Measurements from ENCODE around the gene ZNF408. TPM values are rescaled to one million over a fixed set of nuclear protein-coding genes. Genes with fewer than 3 reads are reported as not detected.
A peak's percentile ranks its signal among the peaks of the same experiment; 100 is the strongest.

Gene ZNF408
- total and polyA plus RNA-seq, 2 of the 13 experiments (the other 11 are each of a cell fraction or from before 2014, with no cell fraction given), result 11.2 to 12.5 TPM

- TF ChIP-seq, protein P1, sequence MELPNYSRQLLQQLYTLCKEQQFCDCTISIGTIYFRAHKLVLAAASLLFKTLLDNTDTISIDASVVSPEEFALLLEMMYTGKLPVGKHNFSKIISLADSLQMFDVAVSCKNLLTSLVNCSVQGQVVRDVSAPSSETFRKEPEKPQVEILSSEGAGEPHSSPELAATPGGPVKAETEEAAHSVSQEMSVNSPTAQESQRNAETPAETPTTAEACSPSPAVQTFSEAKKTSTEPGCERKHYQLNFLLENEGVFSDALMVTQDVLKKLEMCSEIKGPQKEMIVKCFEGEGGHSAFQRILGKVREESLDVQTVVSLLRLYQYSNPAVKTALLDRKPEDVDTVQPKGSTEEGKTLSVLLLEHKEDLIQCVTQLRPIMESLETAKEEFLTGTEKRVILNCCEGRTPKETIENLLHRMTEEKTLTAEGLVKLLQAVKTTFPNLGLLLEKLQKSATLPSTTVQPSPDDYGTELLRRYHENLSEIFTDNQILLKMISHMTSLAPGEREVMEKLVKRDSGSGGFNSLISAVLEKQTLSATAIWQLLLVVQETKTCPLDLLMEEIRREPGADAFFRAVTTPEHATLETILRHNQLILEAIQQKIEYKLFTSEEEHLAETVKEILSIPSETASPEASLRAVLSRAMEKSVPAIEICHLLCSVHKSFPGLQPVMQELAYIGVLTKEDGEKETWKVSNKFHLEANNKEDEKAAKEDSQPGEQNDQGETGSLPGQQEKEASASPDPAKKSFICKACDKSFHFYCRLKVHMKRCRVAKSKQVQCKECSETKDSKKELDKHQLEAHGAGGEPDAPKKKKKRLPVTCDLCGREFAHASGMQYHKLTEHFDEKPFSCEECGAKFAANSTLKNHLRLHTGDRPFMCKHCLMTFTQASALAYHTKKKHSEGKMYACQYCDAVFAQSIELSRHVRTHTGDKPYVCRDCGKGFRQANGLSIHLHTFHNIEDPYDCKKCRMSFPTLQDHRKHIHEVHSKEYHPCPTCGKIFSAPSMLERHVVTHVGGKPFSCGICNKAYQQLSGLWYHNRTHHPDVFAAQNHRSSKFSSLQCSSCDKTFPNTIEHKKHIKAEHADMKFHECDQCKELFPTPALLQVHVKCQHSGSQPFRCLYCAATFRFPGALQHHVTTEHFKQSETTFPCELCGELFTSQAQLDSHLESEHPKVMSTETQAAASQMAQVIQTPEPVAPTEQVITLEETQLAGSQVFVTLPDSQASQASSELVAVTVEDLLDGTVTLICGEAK (IDR thresholded peaks at IDR 0.05), result no peak
- TF ChIP-seq, protein P1 (CRISPR knock-in tag; IDR thresholded peaks at IDR 0.05), result no peak
- TF ChIP-seq RAD51 (IDR thresholded peaks at IDR 0.05; ENCODE audit: borderline replicate concordance), result no peak
- TF ChIP-seq EP300 (IDR thresholded peaks at IDR 0.05; ENCODE audit: low read depth in 2 of 2, low read length in 2 of 2), result peak in 1 of 2 experiments; percentile 39; a peak in 1 of 4 replicates
- no peak for TF ChIP-seq EP300 (CRISPR knock-in tag; IDR thresholded peaks at IDR 0.05; ENCODE audit: borderline replicate concordance)
- TF ChIP-seq SETDB1 (CRISPR knock-in tag; IDR thresholded peaks at IDR 0.05; ENCODE audit: borderline replicate concordance), result no peak
- peak; percentile 57 for TF ChIP-seq GATAD2A (CRISPR knock-in tag; IDR thresholded peaks at IDR 0.05)
- TF ChIP-seq ETV6 (CRISPR knock-in tag; conservative IDR thresholded peaks at IDR 0.05), result no peak
- no peak for TF ChIP-seq RBFOX2 (IDR thresholded peaks at IDR 0.05; ENCODE audit: low read depth, low read length)
- TF ChIP-seq SKI (IDR thresholded peaks at IDR 0.05; ENCODE audit: partially characterized antibody), result peak; percentile 52
- TF ChIP-seq FOXJ3 (CRISPR knock-in tag; IDR thresholded peaks at IDR 0.05; ENCODE audit: borderline replicate concordance), result 0 out of 2 replicates have a peak, but pooled peaks have one; percentile 34
- no peak for TF ChIP-seq ZNF335 (CRISPR knock-in tag; IDR thresholded peaks at IDR 0.05)
- TF ChIP-seq RARA (CRISPR knock-in tag; IDR thresholded peaks at IDR 0.05), result peak; percentile 67
- no peak for TF ChIP-seq NFIB (CRISPR knock-in tag; IDR thresholded peaks at IDR 0.05; ENCODE audit: borderline replicate concordance)
- TF ChIP-seq ZNF205 (CRISPR knock-in tag; IDR thresholded peaks at IDR 0.05), result peak; percentile 70; the same call in 1 of the 2 replicates
- TF ChIP-seq ZNF207 (IDR thresholded peaks at IDR 0.05; ENCODE audit: borderline replicate concordance), result no peak
Observed at GRCh38 chr11:46690702-46691101, 10.1 kb upstream of the ZNF408 start (continued).
